C4-2B (cell line): ENCODE results near the gene JAGN1.

Experiments used
- ZFX ChIP-seq: fragments of 450-650 bp; IDR thresholded peaks from 2 replicates; pipeline ENCODE4 v1.6.1; 2017
- TF ChIP-seq, protein P1 (sequence below): fragments of 450-650 bp; conservative IDR thresholded peaks from 2 replicates; pipeline ENCODE4 v1.5.1; 2017; ENCODE audit warnings: mild to moderate bottlenecking

DNA sequence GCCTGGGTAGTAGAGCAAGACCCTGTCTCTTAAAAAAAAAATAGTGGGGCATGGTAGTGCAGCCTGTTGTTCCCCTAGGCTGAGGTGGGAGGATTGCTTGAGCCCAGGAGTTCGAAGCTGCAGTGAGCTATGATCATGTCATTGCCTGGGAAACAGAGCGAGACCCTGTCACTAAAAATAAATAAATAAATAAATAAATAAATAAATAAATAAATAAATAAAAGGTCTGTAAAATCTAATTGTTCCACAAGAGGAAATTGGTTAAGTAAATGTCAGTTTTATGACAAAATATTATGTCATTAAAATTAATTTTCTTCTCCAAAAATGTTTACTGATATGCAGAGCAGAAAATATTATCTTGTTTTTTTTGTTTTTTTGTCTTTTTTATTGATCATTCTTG lies 48.6 kb downstream of the JAGN1 start:
- TF ChIP-seq, protein P1, sequence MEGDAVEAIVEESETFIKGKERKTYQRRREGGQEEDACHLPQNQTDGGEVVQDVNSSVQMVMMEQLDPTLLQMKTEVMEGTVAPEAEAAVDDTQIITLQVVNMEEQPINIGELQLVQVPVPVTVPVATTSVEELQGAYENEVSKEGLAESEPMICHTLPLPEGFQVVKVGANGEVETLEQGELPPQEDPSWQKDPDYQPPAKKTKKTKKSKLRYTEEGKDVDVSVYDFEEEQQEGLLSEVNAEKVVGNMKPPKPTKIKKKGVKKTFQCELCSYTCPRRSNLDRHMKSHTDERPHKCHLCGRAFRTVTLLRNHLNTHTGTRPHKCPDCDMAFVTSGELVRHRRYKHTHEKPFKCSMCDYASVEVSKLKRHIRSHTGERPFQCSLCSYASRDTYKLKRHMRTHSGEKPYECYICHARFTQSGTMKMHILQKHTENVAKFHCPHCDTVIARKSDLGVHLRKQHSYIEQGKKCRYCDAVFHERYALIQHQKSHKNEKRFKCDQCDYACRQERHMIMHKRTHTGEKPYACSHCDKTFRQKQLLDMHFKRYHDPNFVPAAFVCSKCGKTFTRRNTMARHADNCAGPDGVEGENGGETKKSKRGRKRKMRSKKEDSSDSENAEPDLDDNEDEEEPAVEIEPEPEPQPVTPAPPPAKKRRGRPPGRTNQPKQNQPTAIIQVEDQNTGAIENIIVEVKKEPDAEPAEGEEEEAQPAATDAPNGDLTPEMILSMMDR: no peak
- TF ChIP-seq ZFX: no peak
